GM06990 (cell line): ENCODE data around the gene GPM6B.

Source experiments
- DNase-seq: peaks from one replicate; pipeline ENCODE4 v3.0.0-alpha.2; 2011; ENCODE audit not compliant: insufficient read length; ENCODE audit errors: extremely low read depth
- H3K27me3 ChIP-seq: replicated peaks from 2 replicates; pipeline ENCODE4 v1.6.0; 2011; ENCODE audit warnings: low read length; ENCODE audit not compliant: control insufficient read depth, insufficient read depth
- H3K36me3 ChIP-seq: 2 replicates; pipeline ENCODE4 v1.5.1; 2011; ENCODE audit warnings: low read length; ENCODE audit not compliant: control insufficient read depth, insufficient read depth
- H3K4me3 ChIP-seq: replicated peaks from 2 replicates; pipeline ENCODE4 v1.5.1; 2011; ENCODE audit warnings: low read depth, mild to moderate bottlenecking, control low read depth, low read length
- TF ChIP-seq, protein P1 (sequence below): IDR thresholded peaks from 2 replicates; pipeline ENCODE4 v1.5.1; 2011; ENCODE audit warnings: low read length, control low read depth, mild to moderate bottlenecking, inconsistent platforms; ENCODE audit not compliant: insufficient read depth, poor library complexity, severe bottlenecking

The GPM6B gene

GRCh38 chrX:13816643-13817627, at the start of gene GPM6B:
Gene GPM6B, minus strand, starts transcription at chrX:13817093. Its CDS starts 189 bp downstream, at chrX:13816904.
- DNase-seq: no peak
- Histone ChIP-seq H3K27me3 (peaks cover 2% of the 10 kb centered on the region; the same call in 1 of the 2 replicates), H3K36me3 (no peaks in the 10 kb centered on the region), H3K4me3 (no peak within 1 kb of the TSS)
- TF ChIP-seq, protein P1, sequence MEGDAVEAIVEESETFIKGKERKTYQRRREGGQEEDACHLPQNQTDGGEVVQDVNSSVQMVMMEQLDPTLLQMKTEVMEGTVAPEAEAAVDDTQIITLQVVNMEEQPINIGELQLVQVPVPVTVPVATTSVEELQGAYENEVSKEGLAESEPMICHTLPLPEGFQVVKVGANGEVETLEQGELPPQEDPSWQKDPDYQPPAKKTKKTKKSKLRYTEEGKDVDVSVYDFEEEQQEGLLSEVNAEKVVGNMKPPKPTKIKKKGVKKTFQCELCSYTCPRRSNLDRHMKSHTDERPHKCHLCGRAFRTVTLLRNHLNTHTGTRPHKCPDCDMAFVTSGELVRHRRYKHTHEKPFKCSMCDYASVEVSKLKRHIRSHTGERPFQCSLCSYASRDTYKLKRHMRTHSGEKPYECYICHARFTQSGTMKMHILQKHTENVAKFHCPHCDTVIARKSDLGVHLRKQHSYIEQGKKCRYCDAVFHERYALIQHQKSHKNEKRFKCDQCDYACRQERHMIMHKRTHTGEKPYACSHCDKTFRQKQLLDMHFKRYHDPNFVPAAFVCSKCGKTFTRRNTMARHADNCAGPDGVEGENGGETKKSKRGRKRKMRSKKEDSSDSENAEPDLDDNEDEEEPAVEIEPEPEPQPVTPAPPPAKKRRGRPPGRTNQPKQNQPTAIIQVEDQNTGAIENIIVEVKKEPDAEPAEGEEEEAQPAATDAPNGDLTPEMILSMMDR: no peak

- TF ChIP-seq, protein P1: no peak
- H3K27me3 ChIP-seq: no peaks in the 10 kb centered on the region; the same call in 1 of the 2 replicates
- H3K4me3 ChIP-seq: no peak overlapping the region
- DNase-seq: no peak
- no peaks in the 10 kb centered on the region for H3K36me3 ChIP-seq
These were observed 47.4 kb upstream of the GPM6B start for GRCh38 chrX:13864264-13864663.

DNA sequence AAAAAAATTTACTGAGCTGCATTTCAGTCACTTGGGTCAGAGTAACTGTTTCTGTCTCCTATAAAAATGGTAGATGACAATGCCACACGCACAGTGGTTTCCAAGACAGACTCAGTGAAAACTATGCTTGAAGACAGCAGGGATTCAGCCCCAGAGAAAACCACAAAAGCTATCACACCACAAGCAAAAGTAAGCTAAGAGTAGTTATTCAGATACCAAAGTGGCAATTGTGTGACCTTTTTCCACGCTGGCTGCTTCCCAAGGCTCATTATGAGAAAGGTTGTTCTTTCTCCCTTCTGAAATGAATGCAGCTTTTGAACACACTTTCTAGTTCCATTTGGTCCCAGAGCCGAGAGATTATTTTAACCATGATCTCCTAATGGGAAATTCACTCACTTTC, 46.4 kb upstream of the GPM6B start:
- DNase-seq: no peak
- TF ChIP-seq, protein P1: no peak
- Histone ChIP-seq H3K4me3 (no peak overlapping the region), H3K27me3 (no peaks in the 10 kb centered on the region; the same call in 1 of the 2 replicates), H3K36me3 (no peaks in the 10 kb centered on the region)

GRCh38 chrX:13859724-13860123, 42.8 kb upstream of the GPM6B start:
- Histone ChIP-seq H3K36me3 (no peaks in the 10 kb centered on the region), H3K27me3 (no peaks in the 10 kb centered on the region), H3K4me3 (no peak overlapping the region)
- TF ChIP-seq, protein P1: no peak
- no peak for DNase-seq

GRCh38 chrX:13857804-13858203, 40.9 kb upstream of the GPM6B start:
- Histone ChIP-seq H3K27me3 (no peaks in the 10 kb centered on the region), H3K36me3 (no peaks in the 10 kb centered on the region), H3K4me3 (no peak overlapping the region)
- DNase-seq: no peak
- TF ChIP-seq, protein P1: no peak
